SW 1271 (cell line): ENCODE data around the gene REEP1.
"Not testable (repeated sequence)": the region's sequence is repeated elsewhere in the genome, so short reads cannot be mapped to it uniquely, and the experiment has no call there.

Experiments used
- DNase-seq, 2 experiments: peaks; one replicate each; lab custom pipeline; 2025; lab: John Stamatoyannopoulos, UW

REEP1 gene

GRCh38 chr2:86345783-86346370 is 8.5 kb upstream of the REEP1 start:
- DNase-seq, result not testable (repeated sequence)

- no peak for DNase-seq
These were observed 7.0 kb upstream of the REEP1 start for GRCh38 chr2:86344404-86344803.

- DNase-seq, result no peak
These were observed 5.1 kb upstream of the REEP1 start for GRCh38 chr2:86342488-86342887.

- no peak for DNase-seq
These were observed 4.0 kb upstream of the REEP1 start for GRCh38 chr2:86341470-86341869.

GRCh38 chr2:86338778-86339295 is 1.4 kb upstream of the REEP1 start:
- no peak for DNase-seq

- DNase-seq, result no peak
These were observed 667 bp downstream of the REEP1 start for GRCh38 chr2:86336675-86337243.

GRCh38 chr2:86335865-86336674 is 1.4 kb downstream of the REEP1 start:
- no peak for DNase-seq

GRCh38 chr2:86333378-86333777 is 4.0 kb downstream of the REEP1 start:
- no peak for DNase-seq

GRCh38 chr2:86332654-86333053 is 4.8 kb downstream of the REEP1 start:
- no peak for DNase-seq

- DNase-seq, result no peak
These were observed 6.0 kb downstream of the REEP1 start for GRCh38 chr2:86331384-86331783.

- no peak for DNase-seq
These were observed 7.4 kb downstream of the REEP1 start for GRCh38 chr2:86330001-86330400.

GRCh38 chr2:86323273-86324021 is 14.0 kb downstream of the REEP1 start:
- no peak for DNase-seq

- DNase-seq, result no peak
These were observed 17.5 kb downstream of the REEP1 start for GRCh38 chr2:86319700-86320580.

- no peak for DNase-seq
These were observed 22.3 kb downstream of the REEP1 start for GRCh38 chr2:86315084-86315483.

GRCh38 chr2:86314125-86314524 is 23.3 kb downstream of the REEP1 start:
- DNase-seq, result no peak

- no peak for DNase-seq
These were observed 24.1 kb downstream of the REEP1 start for GRCh38 chr2:86313341-86313740.

- DNase-seq, result no peak
These were observed 25.5 kb downstream of the REEP1 start for GRCh38 chr2:86311879-86312278.

- DNase-seq, result no peak
These were observed 27.5 kb downstream of the REEP1 start for GRCh38 chr2:86309966-86310365.

- DNase-seq, result no peak
These were observed 28.3 kb downstream of the REEP1 start for GRCh38 chr2:86308984-86309695.

- no peak for DNase-seq
These were observed 29.1 kb downstream of the REEP1 start for GRCh38 chr2:86308356-86308755.

- DNase-seq, result no peak
These were observed 30.0 kb downstream of the REEP1 start for GRCh38 chr2:86307431-86307830.
